ENCODE data around the gene ABCC1. TPM values are rescaled to one million over a fixed set of nuclear protein-coding genes. Genes with fewer than 3 reads are reported as not detected.
"Not testable (repeated sequence)": the region's sequence is repeated elsewhere in the genome, so short reads cannot be mapped to it uniquely, and the experiment has no call there.

Gene ABCC1
- total RNA-seq, 3 donors from 2014 or later: 13.8 to 40.0 (median 25.5) TPM

DNA sequence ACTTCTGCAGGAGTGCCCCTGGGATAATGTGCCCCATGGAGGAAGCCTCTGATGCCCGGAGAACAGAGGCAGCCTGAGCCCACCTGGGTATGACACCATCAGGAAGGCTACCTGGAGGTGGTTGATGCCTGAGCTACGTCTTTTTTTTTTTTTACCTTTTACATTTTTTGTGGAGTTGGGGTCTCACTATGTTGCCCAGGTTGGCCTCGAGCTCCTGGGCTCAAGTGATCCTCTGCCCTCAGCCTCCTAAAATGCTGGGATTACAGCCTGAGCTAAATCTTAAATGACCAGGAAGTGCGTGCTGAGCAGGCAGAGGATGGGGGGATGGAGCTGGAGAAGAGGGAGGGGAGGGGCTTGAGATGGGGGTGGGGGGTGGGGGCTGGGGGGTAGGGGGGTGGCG lies 241.1 kb downstream of the ABCC1 start:
- Histone ChIP-seq H3K9me3 (no peaks in the 10 kb centered on the region), H3K4me1 (ENCODE audit: low read depth) (no peaks in the 10 kb centered on the region), H3K36me3 (ENCODE audit: low read depth) (no peaks in the 10 kb centered on the region), H3K4me3 (no peak overlapping the region)
- ATAC-seq (no peak), DNase-seq (no peak)
- intact Hi-C loops (cut with DNase I, micrococcal nuclease): loop anchor here in 1 of 2 donors (5.0 kb wide), 1 partner anchor 48 kb away; no protein-coding TSS in a partner anchor
- TF ChIP-seq, protein P1, sequence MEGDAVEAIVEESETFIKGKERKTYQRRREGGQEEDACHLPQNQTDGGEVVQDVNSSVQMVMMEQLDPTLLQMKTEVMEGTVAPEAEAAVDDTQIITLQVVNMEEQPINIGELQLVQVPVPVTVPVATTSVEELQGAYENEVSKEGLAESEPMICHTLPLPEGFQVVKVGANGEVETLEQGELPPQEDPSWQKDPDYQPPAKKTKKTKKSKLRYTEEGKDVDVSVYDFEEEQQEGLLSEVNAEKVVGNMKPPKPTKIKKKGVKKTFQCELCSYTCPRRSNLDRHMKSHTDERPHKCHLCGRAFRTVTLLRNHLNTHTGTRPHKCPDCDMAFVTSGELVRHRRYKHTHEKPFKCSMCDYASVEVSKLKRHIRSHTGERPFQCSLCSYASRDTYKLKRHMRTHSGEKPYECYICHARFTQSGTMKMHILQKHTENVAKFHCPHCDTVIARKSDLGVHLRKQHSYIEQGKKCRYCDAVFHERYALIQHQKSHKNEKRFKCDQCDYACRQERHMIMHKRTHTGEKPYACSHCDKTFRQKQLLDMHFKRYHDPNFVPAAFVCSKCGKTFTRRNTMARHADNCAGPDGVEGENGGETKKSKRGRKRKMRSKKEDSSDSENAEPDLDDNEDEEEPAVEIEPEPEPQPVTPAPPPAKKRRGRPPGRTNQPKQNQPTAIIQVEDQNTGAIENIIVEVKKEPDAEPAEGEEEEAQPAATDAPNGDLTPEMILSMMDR (IDR thresholded peaks at IDR 0.05): no peak

DNA sequence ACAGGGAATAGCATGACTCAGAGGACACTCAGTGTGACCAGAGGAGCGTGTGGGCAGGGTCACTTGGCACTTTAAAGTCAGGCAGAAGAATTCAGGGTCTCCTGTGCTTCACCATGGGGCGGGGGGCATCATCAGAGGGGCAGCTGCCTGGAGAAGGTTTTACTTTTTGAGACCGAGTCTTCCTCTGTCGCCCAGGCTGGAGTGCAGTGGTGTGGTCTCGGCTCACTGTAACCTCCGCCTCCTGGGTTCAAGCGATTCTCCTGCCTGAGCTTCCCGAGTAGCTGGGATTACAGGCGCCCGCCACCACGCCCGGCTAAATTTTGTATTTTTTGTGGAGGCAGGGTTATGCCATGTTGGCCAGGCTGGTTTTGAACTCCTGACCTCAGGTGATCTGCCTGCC lies 241.6 kb downstream of the ABCC1 start:
- DNase-seq; H3K9me3 ChIP-seq; H3K36me3 ChIP-seq (ENCODE audit: low read depth); H3K4me3 ChIP-seq; ATAC-seq; H3K4me1 ChIP-seq (ENCODE audit: low read depth): not testable (repeated sequence)
- intact Hi-C loops (cut with DNase I, micrococcal nuclease): loop anchor here in 1 of 2 donors (5.0 kb wide), 1 partner anchor 49 kb away; no protein-coding TSS in a partner anchor

DNA sequence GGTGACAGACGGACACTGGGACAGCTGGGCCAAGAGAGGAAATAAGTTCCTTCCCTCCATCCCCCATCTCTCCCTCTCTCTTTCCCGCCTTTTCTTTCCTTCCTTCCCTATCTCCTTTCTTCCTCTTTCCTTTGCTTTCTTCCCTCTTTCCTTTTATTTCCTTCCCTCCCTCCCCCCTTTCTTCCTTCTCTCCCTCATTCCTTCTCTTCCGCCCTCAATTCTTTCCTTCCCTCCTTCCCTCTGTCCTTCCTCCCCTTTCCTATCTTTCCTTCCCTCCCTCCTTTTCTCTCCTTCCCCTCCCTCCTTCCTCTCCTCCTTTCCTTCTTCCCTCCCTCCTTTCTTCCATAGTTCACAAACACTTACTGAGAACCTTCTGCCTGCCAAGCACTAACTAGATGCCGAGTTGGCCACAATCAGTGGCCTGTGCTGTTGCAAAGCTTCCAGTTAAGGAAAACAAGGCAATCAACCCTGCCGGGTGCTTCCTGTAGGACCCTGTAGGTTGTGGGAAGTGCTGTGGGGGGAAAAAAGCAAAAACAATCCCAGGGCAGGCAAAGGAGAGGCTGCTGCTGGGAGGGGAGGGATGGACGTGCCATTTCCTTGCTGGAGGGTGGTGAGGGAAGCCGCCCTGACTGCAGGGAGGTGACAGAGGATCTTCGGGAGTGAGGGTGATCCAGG lies 242.2 kb downstream of the ABCC1 start:
- no peaks in the 10 kb centered on the region for H3K9me3 ChIP-seq
- ATAC-seq (no peak), DNase-seq (no peak)
- intact Hi-C loops (cut with DNase I, micrococcal nuclease): loop anchor here in 1 of 2 donors (5.0 kb wide), 1 partner anchor 49 kb away; no protein-coding TSS in a partner anchor
- no peak overlapping the region for H3K4me3 ChIP-seq
- TF ChIP-seq, protein P1 (IDR thresholded peaks at IDR 0.05): no peak
- no peaks in the 10 kb centered on the region for H3K4me1 ChIP-seq (ENCODE audit: low read depth)
- no peaks in the 10 kb centered on the region for H3K36me3 ChIP-seq (ENCODE audit: low read depth)

Other genes with a start within 250 kb of the ABCC1 start
- gene MYH11, start 92.6 kb upstream of the ABCC1 start, total RNA-seq: 1,000 to 10,000 TPM in 1 of 3 donors, 100 to 1,000 TPM in 1, 10 to 100 TPM in 1; 98.2 to 5,005 (median 282) TPM
- gene CEP20, start 61.0 kb upstream of the ABCC1 start, total RNA-seq: 10 to 100 TPM; 23.2 to 26.8 (median 26.4) TPM

Data from mucosa of descending colon (tissue), 3 donors.